ENCODE results near the gene COA6. TPM values are rescaled to one million over a fixed set of nuclear protein-coding genes. Genes with fewer than 3 reads are reported as not detected.

The COA6 gene, protein sequence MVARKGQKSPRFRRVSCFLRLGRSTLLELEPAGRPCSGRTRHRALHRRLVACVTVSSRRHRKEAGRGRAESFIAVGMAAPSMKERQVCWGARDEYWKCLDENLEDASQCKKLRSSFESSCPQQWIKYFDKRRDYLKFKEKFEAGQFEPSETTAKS
- total RNA-seq (2022; extraction: Qiagen RNA extraction): 82.9 to 104 TPM (median 88.0 TPM) in 5 replicates

DNA sequence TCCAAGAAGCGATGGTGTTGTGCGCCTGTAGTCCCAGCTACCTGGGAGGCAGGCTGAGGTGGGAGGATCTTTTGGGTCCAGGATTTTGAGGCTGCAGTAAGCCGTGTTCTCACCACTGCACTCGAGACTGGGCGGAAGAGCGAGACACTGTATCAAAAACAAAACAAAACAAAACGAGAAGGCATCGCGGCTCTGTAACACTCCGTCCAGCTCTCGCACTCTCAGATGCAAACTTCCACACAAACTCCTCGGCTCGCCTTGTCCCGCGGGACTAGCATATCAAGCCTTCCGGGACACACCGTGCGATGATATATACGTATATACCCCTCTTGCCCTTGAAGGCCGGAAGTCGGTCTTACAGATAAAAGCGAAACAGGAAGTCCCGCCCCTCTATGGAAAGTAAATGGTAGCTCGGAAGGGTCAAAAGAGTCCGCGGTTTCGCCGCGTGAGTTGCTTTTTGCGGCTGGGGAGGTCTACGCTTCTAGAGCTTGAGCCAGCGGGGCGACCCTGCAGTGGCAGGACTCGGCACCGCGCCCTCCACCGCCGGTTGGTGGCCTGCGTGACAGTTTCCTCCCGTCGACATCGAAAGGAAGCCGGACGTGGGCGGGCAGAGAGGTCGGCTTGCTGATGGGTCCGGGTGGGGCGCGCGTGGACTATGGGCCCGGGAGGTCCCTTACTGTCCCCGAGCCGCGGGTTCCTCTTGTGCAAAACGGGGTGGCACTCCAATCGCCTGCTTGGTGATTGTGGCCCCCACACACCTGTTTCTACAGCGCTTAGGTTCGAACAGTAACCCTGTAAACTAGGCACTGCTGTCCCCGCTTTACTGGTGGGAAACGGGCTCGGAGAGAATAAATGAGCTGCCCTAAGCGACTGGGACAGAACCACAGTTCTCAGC is at the start of gene COA6:
TSS of gene COA6 (plus strand) at position 393 of the 895 bp plus-strand sequence. CDS start at position 404, 11 bp downstream.

Other genes with a start within 250 kb of the COA6 start
- 12.2 to 15.7 TPM (median 12.7 TPM) in 5 replicates for gene TARBP1, start 105.7 kb downstream of the COA6 start, total RNA-seq (2022; extraction: Qiagen RNA extraction)
- gene IRF2BP2, start 236.7 kb downstream of the COA6 start, total RNA-seq (2022; extraction: Qiagen RNA extraction): 84.0 to 113 TPM (median 111 TPM) in 5 replicates